Activated CD8-positive, alpha-beta T cell treated with anti-CD3 and anti-CD28 coated beads for 36 hours (primary cell): ENCODE data around the gene NMUR1. TPM values are rescaled to one million over a fixed set of nuclear protein-coding genes. Genes with fewer than 3 reads are reported as not detected.

Experiments used
- ATAC-seq: fragments of 200-7000 bp; cut with Tn5 transposase; one replicate; pipeline ENCODE4 v1.10.0; 2021; ENCODE audit warnings: mild to moderate bottlenecking, moderate library complexity
- CTCF ChIA-PET: fragments of 350-600 bp; sonication (Branson Sonifier 250); formaldehyde crosslinking; loops from one replicate; lab custom pipeline; 2021; ENCODE audit warnings: antibody characterized with exemption; lab: Charles Lee
- POLR2A ChIA-PET: fragments of 350-600 bp; sonication (Branson Sonifier 250); formaldehyde crosslinking; loops from one replicate; lab custom pipeline; 2021; ENCODE audit warnings: antibody characterized with exemption; lab: Charles Lee
- DNase-seq: peaks from one replicate; pipeline ENCODE4 v3.0.0-alpha.2; 2020
- H3K27ac Mint-ChIP-seq: one replicate; pipeline ENCODE4 v1.8.0; 2021; ENCODE audit warnings: mild to moderate bottlenecking, mixed read lengths
- H3K27me3 Mint-ChIP-seq: one replicate; pipeline ENCODE4 v1.8.0; 2021; ENCODE audit warnings: mixed read lengths
- H3K36me3 Mint-ChIP-seq: one replicate; pipeline ENCODE4 v1.8.0; 2021; ENCODE audit warnings: low read depth, mixed read lengths
- H3K4me1 Mint-ChIP-seq: one replicate; pipeline ENCODE4 v1.8.0; 2021; ENCODE audit warnings: low read depth, mixed read lengths
- H3K4me3 Mint-ChIP-seq: one replicate; pipeline ENCODE4 v1.8.0; 2021; ENCODE audit warnings: mild to moderate bottlenecking, moderate library complexity, mixed read lengths
- H3K9me3 Mint-ChIP-seq: one replicate; pipeline ENCODE4 v1.8.0; 2021; ENCODE audit warnings: mixed read lengths
- intact Hi-C: fragments of 100-400 bp; cut with micrococcal nuclease; formaldehyde crosslinking; loops from one replicate; pipeline ENCODE4 v1.10.0; 2022
- total RNA-seq, 2 experiments: library from RNA; stranded (reverse); gene quantifications; one replicate each; pipeline ENCODE4 v1.2.3, GENCODE V29; 2021
- TF ChIP-seq, protein P1 (sequence below): fragments of 200-600 bp; IDR thresholded peaks from one replicate; pipeline ENCODE4 v1.8.0; 2022; ENCODE audit warnings: antibody characterized with exemption, mild to moderate bottlenecking

Gene NMUR1
- total RNA-seq, 2 experiments from 2014 or later: 0.09 TPM; not detected in 1

DNA sequence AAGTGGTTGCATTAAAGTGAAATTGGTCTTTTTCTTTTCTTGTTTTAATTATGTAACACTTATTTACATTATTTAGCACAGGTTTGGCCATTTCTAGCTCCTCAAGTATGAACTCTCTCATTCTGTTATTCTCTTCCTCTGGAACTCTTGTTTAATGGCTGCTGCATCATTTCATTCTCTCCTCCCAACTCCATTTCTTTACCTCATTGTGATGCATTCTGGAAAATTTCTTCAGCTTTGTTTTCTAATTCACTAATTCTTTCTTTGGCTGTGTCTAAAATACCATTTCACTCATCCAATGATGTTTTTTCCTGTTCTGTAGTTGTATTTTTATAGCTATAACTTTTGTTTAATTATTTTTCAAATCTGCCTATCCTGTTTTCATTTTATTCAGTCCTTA lies 22.5 kb upstream of the NMUR1 start:
- H3K36me3 Mint-ChIP-seq: peaks cover 5% of the 10 kb centered on the region
- DNase-seq: no peak
- H3K9me3 Mint-ChIP-seq: peaks cover 11% of the 10 kb centered on the region
- POLR2A ChIA-PET: interaction anchor here (0.7 to 1.8 kb wide), 3 partner anchors 39 to 109 kb away, joined by 3 to 4 read pairs (median 3); partner anchors contain the start of gene NCL
- CTCF ChIA-PET: interaction anchor here (0.8 to 7.6 kb wide), 8 partner anchors 11 to 162 kb away, joined by 3 to 64 read pairs (median 4); partner anchors contain the start of gene NMUR1
- ATAC-seq: no peak
- no peak overlapping the region for H3K27ac Mint-ChIP-seq
- intact Hi-C loops: no loop called here
- peaks cover 25% of the 10 kb centered on the region for H3K4me1 Mint-ChIP-seq
- H3K27me3 Mint-ChIP-seq: no peaks in the 10 kb centered on the region
- TF ChIP-seq, protein P1, sequence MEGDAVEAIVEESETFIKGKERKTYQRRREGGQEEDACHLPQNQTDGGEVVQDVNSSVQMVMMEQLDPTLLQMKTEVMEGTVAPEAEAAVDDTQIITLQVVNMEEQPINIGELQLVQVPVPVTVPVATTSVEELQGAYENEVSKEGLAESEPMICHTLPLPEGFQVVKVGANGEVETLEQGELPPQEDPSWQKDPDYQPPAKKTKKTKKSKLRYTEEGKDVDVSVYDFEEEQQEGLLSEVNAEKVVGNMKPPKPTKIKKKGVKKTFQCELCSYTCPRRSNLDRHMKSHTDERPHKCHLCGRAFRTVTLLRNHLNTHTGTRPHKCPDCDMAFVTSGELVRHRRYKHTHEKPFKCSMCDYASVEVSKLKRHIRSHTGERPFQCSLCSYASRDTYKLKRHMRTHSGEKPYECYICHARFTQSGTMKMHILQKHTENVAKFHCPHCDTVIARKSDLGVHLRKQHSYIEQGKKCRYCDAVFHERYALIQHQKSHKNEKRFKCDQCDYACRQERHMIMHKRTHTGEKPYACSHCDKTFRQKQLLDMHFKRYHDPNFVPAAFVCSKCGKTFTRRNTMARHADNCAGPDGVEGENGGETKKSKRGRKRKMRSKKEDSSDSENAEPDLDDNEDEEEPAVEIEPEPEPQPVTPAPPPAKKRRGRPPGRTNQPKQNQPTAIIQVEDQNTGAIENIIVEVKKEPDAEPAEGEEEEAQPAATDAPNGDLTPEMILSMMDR: no peak
- no peak overlapping the region for H3K4me3 Mint-ChIP-seq

DNA sequence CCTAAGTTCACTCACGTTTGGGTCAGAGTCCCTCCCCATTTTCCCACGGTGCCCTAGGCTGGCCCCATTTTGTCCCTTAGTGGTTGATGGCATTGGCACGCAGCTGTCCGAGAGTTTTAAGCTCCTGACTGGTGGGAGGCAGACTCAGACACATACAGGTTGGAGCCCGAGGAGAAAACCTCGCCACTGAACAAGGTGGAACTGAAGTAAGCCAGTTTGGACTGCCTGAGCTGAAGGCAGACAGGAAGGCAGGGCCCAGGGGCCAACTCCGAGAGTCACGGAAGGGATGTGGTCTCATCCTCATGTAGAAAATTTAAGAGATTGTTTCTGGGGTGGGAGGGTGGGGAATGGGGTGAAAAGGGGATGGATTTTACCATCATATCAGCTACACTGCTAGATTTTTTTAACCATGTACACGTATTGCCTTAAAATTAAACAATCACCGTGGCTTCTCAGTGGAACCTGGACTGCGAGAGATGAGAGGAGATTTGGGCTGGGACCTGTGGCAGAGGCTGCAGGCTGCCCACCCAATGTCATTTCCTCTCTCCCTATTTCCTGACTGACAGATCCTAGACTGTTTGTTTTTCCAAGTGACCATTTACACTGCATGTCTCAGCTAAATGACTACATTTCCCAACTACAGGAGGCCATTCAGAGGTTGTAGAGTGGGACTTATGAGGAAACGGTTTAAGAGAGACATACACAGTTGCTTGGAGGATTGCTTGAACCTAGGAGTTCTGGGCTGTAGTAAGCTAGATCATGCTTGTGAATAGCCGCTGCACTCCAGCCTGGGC lies 19.4 kb upstream of the NMUR1 start:
- DNase-seq (no peak), ATAC-seq (no peak)
- intact Hi-C loops: no loop called here
- ChIA-PET POLR2A (interaction anchor here (1.0 to 1.3 kb wide), 2 partner anchors 85 to 86 kb away, joined by 3 read pairs; partner anchors contain the start of gene NCL), CTCF (interaction anchor here (1.1 to 1.5 kb wide), 4 partner anchors 10 to 165 kb away, joined by 3 to 4 read pairs (median 3); partner anchors contain the start of gene NMUR1)
- no peaks in the 10 kb centered on the region for H3K27me3 Mint-ChIP-seq
- no peak overlapping the region for H3K4me3 Mint-ChIP-seq
- peaks cover 25% of the 10 kb centered on the region for H3K4me1 Mint-ChIP-seq
- H3K27ac Mint-ChIP-seq: no peak overlapping the region
- peaks cover 13% of the 10 kb centered on the region for H3K9me3 Mint-ChIP-seq
- peaks cover 9% of the 10 kb centered on the region for H3K36me3 Mint-ChIP-seq
- TF ChIP-seq, protein P1: no peak

DNA sequence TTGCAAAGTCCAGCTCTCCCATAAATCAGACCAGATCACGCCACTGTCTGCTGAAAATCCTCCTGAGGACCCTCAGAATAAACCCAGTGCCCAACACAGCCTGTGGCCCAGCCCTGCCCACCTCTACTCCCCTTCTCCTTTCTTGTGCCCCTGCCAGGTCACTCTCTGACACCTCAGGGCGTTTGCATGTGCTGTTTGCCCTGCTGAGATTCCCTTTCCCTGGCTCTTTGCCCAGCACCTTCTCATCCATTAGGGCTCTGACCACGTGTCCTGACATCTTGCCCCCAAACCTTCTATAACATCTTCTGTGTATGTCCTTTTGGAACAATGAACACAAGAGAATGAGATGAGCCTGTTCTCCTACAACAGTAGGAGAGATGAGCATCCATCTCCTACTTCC lies 18.5 kb upstream of the NMUR1 start:
- POLR2A ChIA-PET: no interaction called here
- peaks cover 8% of the 10 kb centered on the region for H3K36me3 Mint-ChIP-seq
- no peak overlapping the region for H3K27ac Mint-ChIP-seq
- ATAC-seq: no peak
- CTCF ChIA-PET: interaction anchor here (1.5 kb wide), 1 partner anchor 9 kb away, joined by 3 read pairs; no protein-coding TSS in a partner anchor
- H3K4me3 Mint-ChIP-seq: no peak overlapping the region
- no peaks in the 10 kb centered on the region for H3K27me3 Mint-ChIP-seq
- peaks cover 13% of the 10 kb centered on the region for H3K9me3 Mint-ChIP-seq
- TF ChIP-seq, protein P1: no peak
- DNase-seq: no peak
- peaks cover 19% of the 10 kb centered on the region for H3K4me1 Mint-ChIP-seq
- intact Hi-C loops: no loop called here

DNA sequence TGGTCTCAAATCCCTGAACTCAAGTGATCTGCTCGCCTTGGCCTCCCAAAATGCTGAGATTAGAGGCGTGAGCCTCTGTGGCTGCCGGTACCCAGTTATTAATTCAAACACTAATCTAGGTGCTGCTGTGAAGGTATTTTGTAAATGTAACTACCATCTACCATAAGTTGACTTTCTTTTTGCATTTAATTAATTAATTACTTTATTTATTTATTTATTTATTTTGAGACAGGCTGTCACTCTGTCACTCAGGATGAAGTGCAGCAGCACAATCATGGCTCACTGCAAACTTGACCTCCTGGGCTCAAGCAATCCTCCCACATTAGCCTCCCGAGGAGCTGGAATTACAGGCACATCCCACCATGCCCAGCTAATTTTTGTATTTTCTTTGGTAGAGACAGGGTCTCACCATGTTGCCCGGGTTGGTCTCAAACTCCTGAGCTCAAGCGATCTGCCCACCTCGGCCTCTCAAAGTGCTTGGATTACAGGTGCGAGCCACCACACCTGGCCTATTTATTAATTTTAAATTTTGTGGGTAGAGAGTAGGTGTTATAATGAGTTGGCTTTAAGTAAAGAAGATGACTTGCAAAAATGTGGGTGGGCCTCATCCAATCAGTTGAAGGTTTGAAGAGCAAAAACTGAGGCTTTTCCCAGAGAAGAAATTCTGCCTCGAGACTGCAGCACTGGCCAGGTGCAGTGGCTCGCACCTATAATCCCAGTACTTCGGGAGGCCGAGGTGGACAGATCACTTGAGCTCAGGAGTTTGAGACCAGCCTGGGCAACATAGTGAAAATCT lies 17.3 kb upstream of the NMUR1 start:
- TF ChIP-seq, protein P1: no peak
- ChIA-PET CTCF (interaction anchor here (1.1 to 2.5 kb wide), 3 partner anchors 11 to 24 kb away, joined by 3 to 9 read pairs (median 4); partner anchors contain the start of gene NMUR1), POLR2A (interaction anchor here (1.1 kb wide), 1 partner anchor 82 kb away, joined by 3 read pairs; no protein-coding TSS in a partner anchor)
- ATAC-seq (no peak), DNase-seq (no peak)
- Mint-ChIP-seq H3K4me3 (no peak overlapping the region), H3K4me1 (peaks cover 21% of the 10 kb centered on the region), H3K9me3 (peaks cover 10% of the 10 kb centered on the region), H3K36me3 (peaks cover 4% of the 10 kb centered on the region), H3K27me3 (no peaks in the 10 kb centered on the region), H3K27ac (no peak overlapping the region)
- intact Hi-C loops: no loop called here
